B cell (primary cell): ENCODE data around the gene TBC1D1. TPM values are rescaled to one million over a fixed set of nuclear protein-coding genes. Genes with fewer than 3 reads are reported as not detected.

Experiments used
- ATAC-seq: fragments of 200-7000 bp; cut with Tn5 transposase; one replicate; pipeline ENCODE4 v1.10.0; 2021; ENCODE audit warnings: low read depth, mild to moderate bottlenecking, moderate number of reproducible peaks, moderate library complexity
- CTCF ChIA-PET: fragments of 350-600 bp; sonication (Branson Sonifier 250); formaldehyde crosslinking; loops from one replicate; lab custom pipeline; 2021; ENCODE audit warnings: antibody characterized with exemption, inconsistent platforms; lab: Charles Lee
- POLR2A ChIA-PET: fragments of 350-600 bp; sonication (Branson Sonifier 250); formaldehyde crosslinking; loops from one replicate; lab custom pipeline; 2021; ENCODE audit warnings: antibody characterized with exemption; lab: Charles Lee
- DNase-seq: peaks from one replicate; pipeline ENCODE4 v3.0.0; 2013
- H2AFZ ChIP-seq: 2 replicates; pipeline ENCODE4 v1.6.1; 2012; ENCODE audit warnings: mild to moderate bottlenecking, low read depth, low read length; ENCODE audit not compliant: insufficient read depth, poor library complexity, severe bottlenecking
- H3K27ac ChIP-seq, 2 donors: 1 replicate in 1 of 2; 2 replicates in 1 of 2; pipeline ENCODE4 v1.5.1; 2012 to 2013; ENCODE audit warnings: low read length in 2 of 2, mild to moderate bottlenecking in 2 of 2, moderate library complexity in 1 of 2
- H3K27me3 ChIP-seq, 4 experiments: fragments of 200-600 bp in 1 of 4; sonication (generic) in 1 of 4; replicated peaks in 1 of 4; 1 replicate in 2 of 4; 2 replicates in 2 of 4; pipeline versions ENCODE4 v1.6.1 to v1.7.0; 2013 to 2016; ENCODE audit warnings: low read length in 3 of 4, mild to moderate bottlenecking in 2 of 4, mixed read lengths in 1 of 4, moderate library complexity in 1 of 4; ENCODE audit not compliant: insufficient read depth in 4 of 4, control insufficient read depth in 3 of 4; ENCODE audit errors: control extremely low read depth in 1 of 4
- H3K36me3 ChIP-seq, 2 experiments: replicated peaks in 1 of 2; 1 replicate in 1 of 2; 2 replicates in 1 of 2; pipeline versions ENCODE4 v1.6.1 to v1.7.1; 2013; ENCODE audit warnings: low read length in 1 of 2; ENCODE audit not compliant: insufficient read depth in 2 of 2, control insufficient read depth in 1 of 2; ENCODE audit errors: control extremely low read depth in 1 of 2, extremely low read depth in 1 of 2
- H3K4me1 ChIP-seq, 2 donors: fragments of 200-600 bp in 1 of 2; sonication (generic) in 1 of 2; 1 replicate in 1 of 2; 2 replicates in 1 of 2; pipeline versions ENCODE4 v1.5.1 to v1.6.1; 2013 to 2017; ENCODE audit warnings: low read length in 2 of 2; ENCODE audit not compliant: control insufficient read depth in 2 of 2, insufficient read depth in 2 of 2
- H3K4me2 ChIP-seq: replicated peaks from 2 replicates; pipeline ENCODE3; 2012; ENCODE audit warnings: mild to moderate bottlenecking, low read depth, low read length; ENCODE audit not compliant: poor library complexity, severe bottlenecking
- H3K4me3 ChIP-seq, 5 experiments: fragments of 200-600 bp in 1 of 5; sonication (generic) in 1 of 5; 1 replicate in 3 of 5; 2 replicates in 2 of 5; pipeline versions ENCODE4 v1.5.1 to v1.7.0; 2011 to 2016; ENCODE audit warnings: low read length in 4 of 5, mild to moderate bottlenecking in 4 of 5, low read depth in 2 of 5, control low read depth in 1 of 5, moderate library complexity in 1 of 5; ENCODE audit not compliant: insufficient read depth in 1 of 5; ENCODE audit errors: control extremely low read depth in 1 of 5, extremely low read depth in 1 of 5
- H3K79me2 ChIP-seq: fragments of 200-600 bp; sonication (generic); one replicate; pipeline ENCODE4 v1.6.0; 2016; ENCODE audit warnings: low read length; ENCODE audit not compliant: control insufficient read depth, insufficient read depth
- H3K9ac ChIP-seq: fragments of 200-600 bp; sonication (generic); 2 replicates; pipeline ENCODE4 v1.6.1; 2017; ENCODE audit warnings: mild to moderate bottlenecking, low read length, moderate library complexity
- H3K9me3 ChIP-seq, 3 donors: one replicate each; pipeline versions ENCODE4 v1.6.1 to v1.7.1; 2013; ENCODE audit warnings: low read length in 2 of 3; ENCODE audit not compliant: control insufficient read depth in 2 of 3, insufficient read depth in 1 of 3; ENCODE audit errors: control extremely low read depth in 1 of 3
- H4K20me1 ChIP-seq: 2 replicates; pipeline ENCODE4 v1.6.0; 2012; ENCODE audit warnings: mild to moderate bottlenecking, low read length; ENCODE audit not compliant: insufficient read depth, control insufficient read depth, poor library complexity, severe bottlenecking
- H3K27ac Mint-ChIP-seq: one replicate; pipeline ENCODE4 v1.8.0; 2021; ENCODE audit warnings: mixed read lengths
- H3K27me3 Mint-ChIP-seq: one replicate; pipeline ENCODE4 v1.8.0; 2021; ENCODE audit warnings: mixed read lengths
- H3K4me1 Mint-ChIP-seq: one replicate; pipeline ENCODE4 v1.8.0; 2021; ENCODE audit warnings: mixed read lengths
- H3K4me3 Mint-ChIP-seq: one replicate; pipeline ENCODE4 v1.8.0; 2021; ENCODE audit warnings: mixed read lengths
- H3K9me3 Mint-ChIP-seq: one replicate; pipeline ENCODE4 v1.8.0; 2022; ENCODE audit warnings: mixed read lengths; ENCODE audit not compliant: insufficient read depth
- EZH2 ChIP-seq: IDR thresholded peaks from 2 replicates; pipeline ENCODE4 v1.6.1; 2012; ENCODE audit warnings: borderline replicate concordance, low read depth, mild to moderate bottlenecking, moderate library complexity, low read length; ENCODE audit not compliant: insufficient read depth, poor library complexity, severe bottlenecking
- WGBS: methylation state at CpG from one replicate; pipeline ENCODE4 v1.1.5; 2013; ENCODE audit warnings: missing lambda C conversion rate; ENCODE audit not compliant: insufficient coverage; 5-methylcytosine and 5-hydroxymethylcytosine counted together
- intact Hi-C: fragments of 100-400 bp; cut with micrococcal nuclease; formaldehyde crosslinking; loops from one replicate; pipeline ENCODE4 v1.10.0; 2022
- polyA plus RNA-seq: library from polyadenylated mRNA; depleted of rRNA; stranded (reverse); fragments of >200 nt; gene quantifications from 2 replicates; pipeline ENCODE4 v1.2.3, GENCODE V29; 2012
- total RNA-seq, 2 donors: library from RNA; stranded (reverse); fragments of 120-200 nt in 1 of 2; gene quantifications; 1 replicate in 1 of 2; 2 replicates in 1 of 2; pipeline versions ENCODE4 v1.2.3 to v1.2.4, GENCODE V29; 2013 to 2022
- TF ChIP-seq, protein P1 (sequence below): fragments of 200-600 bp; IDR thresholded peaks from one replicate; pipeline ENCODE4 v1.8.0; 2022; ENCODE audit warnings: antibody characterized with exemption, mild to moderate bottlenecking

TBC1D1 gene
- total and polyA plus RNA-seq, 2 donors (not counting 1 experiment from before 2014, with no cell fraction given) = 88.2 to 98.7 TPM

DNA sequence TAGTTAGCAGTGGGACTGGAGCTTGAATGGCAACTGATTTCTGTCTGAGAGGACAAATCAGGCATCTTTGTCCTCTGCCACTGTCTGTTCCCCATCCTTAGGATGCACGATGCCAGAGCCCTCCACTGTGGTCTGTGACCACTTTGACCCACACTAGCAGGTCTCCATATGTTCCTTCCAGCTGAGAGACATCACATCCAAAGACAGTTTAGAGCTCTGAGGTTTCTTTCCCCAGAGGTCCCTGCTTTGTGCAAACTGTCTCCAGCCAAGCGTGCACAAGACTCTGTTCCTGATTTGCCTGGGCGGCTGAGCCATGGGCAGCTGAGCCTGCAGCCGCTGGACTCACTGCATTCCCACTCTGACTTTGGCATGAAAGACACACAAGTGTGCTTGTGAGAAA, 167.3 kb downstream of the TBC1D1 start:
- no peak for ATAC-seq
- no peaks in the 10 kb centered on the region for H4K20me1 ChIP-seq
- CTCF ChIA-PET = interaction anchor here (1.0 kb wide), 1 partner anchor 254 kb away, joined by 3 read pairs; no protein-coding TSS in a partner anchor

DNA sequence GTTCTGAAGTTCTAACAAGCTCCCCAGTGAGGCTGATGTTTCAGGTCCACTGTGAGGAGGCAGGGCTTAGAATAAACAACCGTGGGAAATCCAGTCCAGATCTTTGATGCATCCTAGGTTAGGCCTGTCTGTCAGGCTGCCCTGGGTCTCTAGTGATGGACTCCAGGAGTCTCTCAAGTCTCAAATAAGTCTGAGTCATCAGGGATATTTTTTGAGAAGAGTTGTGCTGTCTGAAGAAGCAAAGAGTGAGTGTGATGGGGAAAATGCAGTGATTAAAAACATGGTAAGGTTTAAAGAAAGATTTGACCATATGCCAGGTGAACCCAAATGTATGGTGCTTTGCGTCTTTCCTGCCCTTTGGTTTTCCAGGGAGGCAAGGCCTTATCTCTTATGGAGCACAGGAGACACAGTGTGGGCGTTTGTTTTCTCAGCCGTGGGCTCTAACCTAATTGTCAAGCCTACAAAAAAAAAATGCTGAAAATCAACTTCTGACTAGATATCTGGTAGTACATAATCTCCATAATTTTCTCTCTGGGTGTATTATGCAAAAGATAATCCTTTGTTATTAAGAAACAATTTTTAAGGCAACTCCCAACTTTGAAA, 170.0 kb downstream of the TBC1D1 start:
- peaks cover 13% of the 10 kb centered on the region for H3K4me1 Mint-ChIP-seq
- ATAC-seq (no peak), DNase-seq (no peak)
- no peak overlapping the region for H3K9ac ChIP-seq
- no peak overlapping the region for H2AFZ ChIP-seq
- H3K27me3 ChIP-seq = no peaks in the 10 kb centered on the region
- peaks cover 6 to 49% of the 10 kb centered on the region in 2 experiments for H3K36me3 ChIP-seq
- ChIA-PET CTCF (interaction anchor here (0.6 to 3.8 kb wide), 8 partner anchors 8 to 677 kb away, joined by 3 to 22 read pairs (median 9); no protein-coding TSS in a partner anchor), POLR2A (interaction anchor here (0.6 kb wide), 1 partner anchor 251 kb away, joined by 4 read pairs; no protein-coding TSS in a partner anchor)
- no peaks in the 10 kb centered on the region for H4K20me1 ChIP-seq
- no peaks in the 10 kb centered on the region for H3K27me3 Mint-ChIP-seq
- intact Hi-C loops = loop anchor here (5.0 kb wide), 1 partner anchor 796 kb away; the partner anchor contains the start of gene TLR6
- 94% methylated on average over 2 of the region's 4 CpGs for WGBS
- H3K9me3 Mint-ChIP-seq = no peaks in the 10 kb centered on the region
- no peak overlapping the region for H3K4me2 ChIP-seq
- no peak for TF ChIP-seq EZH2
- TF ChIP-seq, protein P1, sequence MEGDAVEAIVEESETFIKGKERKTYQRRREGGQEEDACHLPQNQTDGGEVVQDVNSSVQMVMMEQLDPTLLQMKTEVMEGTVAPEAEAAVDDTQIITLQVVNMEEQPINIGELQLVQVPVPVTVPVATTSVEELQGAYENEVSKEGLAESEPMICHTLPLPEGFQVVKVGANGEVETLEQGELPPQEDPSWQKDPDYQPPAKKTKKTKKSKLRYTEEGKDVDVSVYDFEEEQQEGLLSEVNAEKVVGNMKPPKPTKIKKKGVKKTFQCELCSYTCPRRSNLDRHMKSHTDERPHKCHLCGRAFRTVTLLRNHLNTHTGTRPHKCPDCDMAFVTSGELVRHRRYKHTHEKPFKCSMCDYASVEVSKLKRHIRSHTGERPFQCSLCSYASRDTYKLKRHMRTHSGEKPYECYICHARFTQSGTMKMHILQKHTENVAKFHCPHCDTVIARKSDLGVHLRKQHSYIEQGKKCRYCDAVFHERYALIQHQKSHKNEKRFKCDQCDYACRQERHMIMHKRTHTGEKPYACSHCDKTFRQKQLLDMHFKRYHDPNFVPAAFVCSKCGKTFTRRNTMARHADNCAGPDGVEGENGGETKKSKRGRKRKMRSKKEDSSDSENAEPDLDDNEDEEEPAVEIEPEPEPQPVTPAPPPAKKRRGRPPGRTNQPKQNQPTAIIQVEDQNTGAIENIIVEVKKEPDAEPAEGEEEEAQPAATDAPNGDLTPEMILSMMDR = no peak
- H3K4me3 ChIP-seq = no peak overlapping the region
- no peaks in the 10 kb centered on the region for H3K9me3 ChIP-seq
- peaks cover 0 to 3% of the 10 kb centered on the region in 2 donors for H3K4me1 ChIP-seq
- no peak overlapping the region for H3K4me3 Mint-ChIP-seq
- H3K79me2 ChIP-seq = peaks cover 11% of the 10 kb centered on the region
- no peak overlapping the region for H3K27ac Mint-ChIP-seq
- no peak overlapping the region for H3K27ac ChIP-seq

More for the DNA sequence above, 167.3 kb downstream of the TBC1D1 start:
- no peak for TF ChIP-seq EZH2
- TF ChIP-seq, protein P1 = no peak
- Histone ChIP-seq H3K27ac (no peak overlapping the region), H3K4me3 (no peak overlapping the region), H3K4me2 (no peak overlapping the region), H3K4me1 (peaks cover 0 to 3% of the 10 kb centered on the region in 2 donors), H2AFZ (no peak overlapping the region), H3K79me2 (peaks cover 11% of the 10 kb centered on the region), H3K36me3 (peaks cover 8 to 69% of the 10 kb centered on the region in 2 experiments), H3K9ac (no peak overlapping the region), H3K27me3 (no peaks in the 10 kb centered on the region), H3K9me3 (no peaks in the 10 kb centered on the region)
- Mint-ChIP-seq H3K9me3 (no peaks in the 10 kb centered on the region), H3K27me3 (no peaks in the 10 kb centered on the region), H3K27ac (no peak overlapping the region), H3K4me3 (no peak overlapping the region), H3K4me1 (peaks cover 13% of the 10 kb centered on the region)
- no peak for DNase-seq
- WGBS = 65% methylated on average over 3 of the region's 4 CpGs
- intact Hi-C loops = no loop called here
- POLR2A ChIA-PET = no interaction called here
